ENCODE results near the gene ADARB1.
"Not testable (repeated sequence)": the region's sequence is repeated elsewhere in the genome, so short reads cannot be mapped to it uniquely, and the experiment has no call there.

ADARB1 gene

DNA sequence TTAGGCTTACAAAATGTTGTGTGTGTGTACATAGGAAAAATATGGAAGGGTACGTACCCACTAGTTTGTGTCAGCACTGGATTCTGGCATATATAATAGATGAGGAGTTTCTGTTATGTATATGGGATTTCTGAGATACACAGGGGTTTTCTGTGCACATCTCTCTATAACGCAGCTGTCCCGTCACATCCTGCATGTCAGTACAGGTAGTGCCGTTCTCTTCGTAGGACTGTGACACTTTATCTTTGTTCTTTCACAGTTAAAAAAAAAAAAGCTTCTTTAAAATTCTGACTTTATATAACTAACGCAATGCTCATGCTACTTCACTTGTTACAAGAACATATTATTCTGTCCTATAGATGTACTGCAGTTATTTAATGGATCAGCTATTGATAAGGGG lies 42.9 kb downstream of the ADARB1 start:
- DNase-seq (ENCODE audit: low spot score) = no peak

DNA sequence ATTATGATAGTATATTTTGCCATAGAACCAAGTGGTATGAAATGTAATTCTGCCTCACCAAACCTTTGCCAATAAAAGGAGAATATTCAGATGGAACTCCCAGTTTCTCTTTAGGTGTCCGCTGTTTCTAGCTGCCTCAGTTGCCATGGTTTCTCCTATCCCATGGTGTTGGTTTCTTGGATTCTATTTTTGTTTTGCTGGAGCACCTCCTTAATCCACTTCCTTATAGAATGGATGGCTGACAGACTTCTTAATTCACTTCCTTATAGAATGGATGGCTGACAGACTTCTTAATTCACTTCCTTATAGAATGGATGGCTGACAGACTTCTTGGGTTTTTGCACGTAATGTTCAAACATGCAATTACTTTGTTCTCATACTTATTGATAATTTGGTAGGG lies 43.7 kb downstream of the ADARB1 start:
- no peak for DNase-seq (ENCODE audit: low spot score)

DNA sequence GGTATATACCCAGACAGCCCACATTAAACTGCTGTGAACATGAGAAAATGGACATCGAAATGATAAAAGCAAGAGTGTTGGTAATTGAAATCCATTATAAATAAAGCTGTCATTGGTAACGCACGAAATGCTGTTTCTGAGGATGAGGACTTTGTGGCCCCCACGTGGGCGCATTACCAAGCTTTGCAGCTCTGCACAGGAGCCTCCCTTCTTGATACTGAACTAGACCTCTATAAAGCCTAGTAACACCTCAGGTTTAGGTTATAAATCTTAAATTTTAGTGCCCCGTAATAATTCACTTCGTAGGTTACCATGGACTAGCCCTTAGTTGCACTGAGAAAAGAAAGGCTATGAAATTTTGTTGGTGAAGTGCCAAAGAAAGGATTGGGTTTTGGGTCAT lies 45.4 kb downstream of the ADARB1 start:
- DNase-seq (ENCODE audit: low spot score) = no peak

DNA sequence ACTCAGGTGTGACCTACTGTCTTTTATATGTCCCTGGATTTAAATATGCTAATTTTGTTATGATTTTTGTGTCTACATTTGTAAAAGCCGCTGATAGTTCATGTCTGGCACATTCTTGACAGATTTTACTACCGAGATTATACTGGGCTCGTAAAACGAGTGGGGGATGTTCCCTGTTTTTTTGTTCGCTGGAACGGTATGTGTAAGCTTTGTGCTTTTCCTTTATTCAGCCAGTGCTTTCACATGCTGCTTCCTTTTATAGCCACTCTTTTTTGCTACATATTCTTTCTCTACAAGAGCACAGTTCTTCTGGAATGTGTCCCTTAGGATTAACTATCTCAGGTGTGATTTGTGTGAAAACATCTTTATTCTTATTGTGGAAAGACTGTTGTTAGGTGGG lies 46.6 kb downstream of the ADARB1 start:
- no peak for DNase-seq (ENCODE audit: low spot score)

DNA sequence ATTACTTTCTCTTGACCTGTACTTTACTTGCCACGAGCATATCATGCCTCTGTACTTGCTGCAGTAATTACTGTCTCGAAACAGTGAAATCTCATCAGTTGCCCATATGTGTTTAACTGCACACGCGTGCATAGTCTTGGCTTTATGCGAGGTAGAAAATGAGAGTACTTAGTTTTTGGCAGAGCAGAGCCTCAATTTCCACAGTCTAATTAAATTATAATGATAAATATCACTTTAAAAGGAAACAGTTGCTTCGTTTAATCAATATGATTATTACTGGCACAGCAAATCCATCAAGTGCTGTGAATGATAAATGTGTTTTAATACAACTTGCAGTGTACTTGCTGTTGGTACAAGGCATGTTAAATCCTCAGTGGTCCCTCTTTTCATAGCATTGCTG lies 47.6 kb downstream of the ADARB1 start:
- no peak for DNase-seq (ENCODE audit: low spot score)

DNA sequence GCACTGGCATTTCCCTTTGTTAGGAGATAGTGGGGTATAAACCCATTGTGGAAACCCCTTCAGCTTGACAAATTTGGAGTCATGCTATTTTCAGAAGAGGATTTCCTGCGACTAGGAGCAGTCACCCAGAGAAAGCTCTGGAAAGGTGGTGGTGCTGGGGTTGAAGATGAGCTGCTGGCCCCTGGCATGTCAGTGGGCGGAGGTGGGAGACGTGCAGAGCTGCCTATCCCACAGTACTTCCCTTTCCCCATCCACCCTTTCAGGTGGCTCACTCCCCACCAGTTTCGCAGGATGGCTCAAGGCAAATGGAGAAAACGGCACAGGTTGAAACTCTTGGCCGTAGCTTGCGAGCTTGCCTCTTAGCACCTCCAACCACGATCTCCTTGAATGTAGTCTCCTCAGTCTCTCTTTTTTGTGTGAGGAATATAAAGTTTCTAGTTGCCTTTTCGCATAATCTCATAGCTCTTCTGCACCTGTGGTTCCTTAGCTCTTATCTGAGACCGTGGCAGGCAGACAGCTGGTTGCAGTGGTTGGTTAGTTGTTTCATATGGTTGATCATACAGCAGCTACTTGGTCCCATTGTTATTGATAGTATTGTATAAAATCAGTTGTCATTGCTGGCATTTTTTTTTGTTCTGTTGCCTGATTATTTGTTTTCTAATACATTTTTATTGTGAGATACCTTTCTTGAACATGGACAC lies 48.2 kb downstream of the ADARB1 start:
- DNase-seq (ENCODE audit: low spot score) = no peak

DNA sequence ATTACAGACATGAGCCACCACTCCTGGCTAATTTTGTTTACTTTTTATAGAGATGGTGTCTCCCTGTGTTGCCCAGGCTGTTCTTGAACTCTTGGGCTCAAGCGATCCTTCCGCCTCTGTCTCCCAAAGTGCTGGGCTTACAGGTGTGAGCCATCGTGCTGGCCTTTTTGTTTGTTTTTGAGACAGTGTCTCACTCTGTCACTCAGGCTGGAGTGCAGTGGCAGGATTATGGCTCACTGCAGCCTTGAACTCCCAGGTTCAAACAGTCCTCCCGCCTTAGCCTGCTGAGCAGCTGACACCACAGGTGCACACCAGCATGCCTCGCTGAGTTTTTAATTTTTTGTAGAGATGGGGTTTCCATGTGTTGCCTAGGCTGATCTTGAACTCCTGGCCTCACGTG lies 49.1 kb downstream of the ADARB1 start:
- no peak for DNase-seq (ENCODE audit: low spot score)

DNA sequence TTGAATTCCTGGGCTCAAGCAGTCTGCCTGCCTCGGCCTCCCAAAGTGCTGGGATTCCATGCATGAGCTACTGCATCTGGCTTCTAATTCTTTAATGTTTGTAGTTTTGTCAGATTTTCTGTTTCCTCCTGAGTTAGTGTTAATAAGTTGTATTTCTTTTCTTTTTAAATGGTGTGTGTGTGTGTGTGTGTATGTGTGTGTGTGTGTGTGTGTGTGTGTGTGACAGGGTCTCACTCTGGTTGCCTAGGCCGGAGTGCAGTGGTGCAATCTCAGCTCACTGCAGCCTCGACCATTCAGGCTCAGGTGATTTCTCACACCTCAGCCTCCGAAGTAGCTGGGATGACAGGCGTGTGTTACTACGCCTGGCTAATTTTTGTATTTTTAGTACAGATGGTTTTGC lies 50.2 kb downstream of the ADARB1 start:
- DNase-seq (ENCODE audit: low spot score) = no peak

DNA sequence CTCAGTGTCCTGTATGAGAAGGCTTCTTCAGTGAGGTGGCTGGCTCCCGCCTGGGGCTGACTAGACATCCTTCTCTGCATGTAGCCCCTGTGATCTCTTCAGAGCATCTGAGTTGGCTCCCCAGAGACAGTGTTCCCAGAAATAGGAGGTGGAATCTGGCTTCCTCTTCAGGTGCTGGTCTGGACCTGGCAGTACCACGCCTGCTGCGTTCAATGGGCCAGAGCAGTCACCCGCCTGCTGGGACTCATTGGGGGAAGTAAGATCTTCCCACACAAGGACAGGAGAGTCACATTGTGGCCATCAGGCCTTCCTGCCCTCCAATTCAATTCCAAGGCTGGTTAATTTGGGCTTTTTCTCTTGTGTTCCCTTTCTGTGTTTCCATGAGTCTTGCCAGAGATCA lies 51.0 kb downstream of the ADARB1 start:
- DNase-seq (ENCODE audit: low spot score) = no peak

DNA sequence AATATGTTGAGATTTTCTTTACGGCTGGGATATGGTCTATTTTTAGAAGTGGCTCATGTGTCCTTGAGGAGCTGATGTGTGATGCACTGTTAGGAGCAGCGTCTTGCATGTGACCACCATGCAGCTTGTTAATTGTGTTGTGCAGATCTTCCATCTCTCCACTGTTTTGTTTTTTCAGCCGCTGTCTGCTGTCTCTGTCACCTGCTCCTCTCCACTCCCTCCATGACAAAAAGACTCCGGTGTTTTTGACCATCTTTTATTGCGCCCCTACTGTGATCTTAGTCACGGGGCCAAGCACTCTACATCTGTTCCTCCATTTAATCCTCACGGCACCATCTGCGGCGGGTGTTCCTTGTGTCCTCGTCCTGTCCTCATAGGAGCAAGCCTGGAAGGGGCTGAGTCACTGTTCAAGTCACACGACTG lies 51.8 kb downstream of the ADARB1 start:
- DNase-seq (ENCODE audit: low spot score) = no peak

DNA sequence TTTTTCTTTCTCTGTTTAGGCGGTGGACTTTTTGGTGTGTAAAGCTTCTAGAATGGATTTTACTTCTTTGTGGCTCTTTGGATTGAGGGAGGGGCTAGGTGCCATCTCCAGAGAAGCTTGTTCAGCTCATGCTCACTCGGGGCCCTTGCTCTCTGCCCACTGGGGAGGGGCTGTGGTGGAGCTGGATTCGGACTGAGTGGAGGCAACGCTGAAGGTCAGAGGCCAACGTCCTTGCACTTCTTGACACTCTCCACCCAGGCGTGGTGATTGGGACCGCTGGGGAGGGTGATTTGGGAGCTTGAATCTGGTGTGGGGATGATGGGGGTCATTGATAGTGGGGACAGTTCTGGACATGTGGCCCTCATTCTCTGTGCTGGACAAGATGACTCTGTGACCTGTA lies 52.6 kb downstream of the ADARB1 start:
- no peak for DNase-seq (ENCODE audit: low spot score)

DNA sequence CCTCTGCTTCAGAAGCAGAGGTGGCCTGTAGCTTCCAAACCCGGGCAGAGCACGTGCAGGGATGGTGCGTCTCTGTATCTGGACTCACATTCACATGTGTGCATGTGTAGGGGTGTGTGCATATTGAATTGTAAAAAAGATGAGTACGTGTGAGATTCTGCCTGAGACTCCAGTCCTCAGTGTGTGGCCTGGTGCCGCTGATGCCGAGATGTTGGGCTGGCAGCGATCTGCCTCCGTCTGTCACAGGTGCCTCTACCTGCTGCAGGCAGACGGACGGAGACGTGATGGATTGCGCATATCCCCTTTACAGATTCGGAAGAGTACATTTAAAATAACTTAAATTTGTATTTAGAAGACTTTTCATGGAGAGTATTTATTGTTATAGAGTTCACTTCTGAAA lies 53.6 kb downstream of the ADARB1 start:
- DNase-seq (ENCODE audit: low spot score) = no peak

DNA sequence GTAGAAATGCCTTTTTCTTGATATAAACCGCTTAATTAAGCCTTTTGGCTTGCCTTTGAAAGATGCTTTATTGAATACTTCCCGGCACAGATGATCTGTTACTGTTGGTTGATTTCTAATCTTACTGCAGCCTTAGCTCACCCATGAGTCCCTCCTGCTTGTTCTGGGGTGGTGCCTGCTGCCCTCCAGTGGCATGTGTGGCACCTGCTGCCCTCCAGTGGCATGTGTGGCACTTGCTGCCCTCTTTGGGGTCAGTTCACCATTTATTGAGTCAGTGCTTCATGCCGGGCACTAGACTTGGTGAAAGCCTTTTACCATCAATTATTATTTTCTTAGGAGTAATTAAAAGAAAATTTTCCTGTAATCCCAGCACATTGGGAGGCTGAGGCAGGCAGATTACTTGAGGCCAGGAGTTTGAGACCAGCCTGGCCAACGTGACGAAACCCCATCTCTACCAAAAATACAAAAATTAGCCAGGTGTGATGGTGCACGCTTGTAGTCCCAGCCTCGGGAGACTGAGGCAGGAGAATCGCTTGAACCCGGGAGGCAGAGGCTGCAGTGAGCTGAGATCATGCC lies 54.3 kb downstream of the ADARB1 start:
- DNase-seq (ENCODE audit: low spot score) = peak; percentile 51

DNA sequence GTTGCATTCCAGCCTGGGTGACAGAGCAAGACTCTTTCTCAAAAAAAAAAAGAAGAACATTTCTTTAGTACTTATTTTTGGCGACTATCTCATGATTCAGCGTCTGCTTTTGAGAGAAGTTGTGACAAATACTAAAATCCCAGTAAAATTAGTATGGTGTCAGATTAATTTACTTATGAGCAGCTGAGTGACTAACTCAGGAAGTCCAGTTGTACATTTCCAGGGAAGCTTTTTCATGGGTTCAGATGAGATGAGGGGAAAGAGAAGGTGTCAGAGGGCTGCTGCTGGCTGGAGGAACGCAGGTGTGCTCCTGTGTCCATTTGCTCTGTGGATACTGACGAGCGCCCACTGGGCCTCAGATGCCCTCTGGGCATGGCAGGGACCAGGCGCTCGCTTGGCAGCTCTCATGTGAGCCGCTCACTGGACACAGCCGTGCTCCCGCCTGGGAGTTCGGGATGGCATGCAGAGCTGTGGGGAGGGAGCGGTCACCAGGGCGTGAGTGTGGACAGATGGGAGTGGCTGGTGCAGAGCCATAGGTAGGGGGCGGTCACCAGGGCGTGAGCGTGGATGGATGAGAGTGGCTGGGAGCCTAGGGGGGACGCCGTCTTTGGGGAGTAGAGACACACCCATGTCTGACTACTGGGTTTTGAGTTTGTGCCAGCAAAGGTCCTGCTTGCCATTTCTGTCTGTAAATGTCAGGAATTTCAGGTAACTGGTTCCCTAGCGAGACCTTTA lies 55.0 kb downstream of the ADARB1 start:
- DNase-seq (ENCODE audit: low spot score) = no peak

DNA sequence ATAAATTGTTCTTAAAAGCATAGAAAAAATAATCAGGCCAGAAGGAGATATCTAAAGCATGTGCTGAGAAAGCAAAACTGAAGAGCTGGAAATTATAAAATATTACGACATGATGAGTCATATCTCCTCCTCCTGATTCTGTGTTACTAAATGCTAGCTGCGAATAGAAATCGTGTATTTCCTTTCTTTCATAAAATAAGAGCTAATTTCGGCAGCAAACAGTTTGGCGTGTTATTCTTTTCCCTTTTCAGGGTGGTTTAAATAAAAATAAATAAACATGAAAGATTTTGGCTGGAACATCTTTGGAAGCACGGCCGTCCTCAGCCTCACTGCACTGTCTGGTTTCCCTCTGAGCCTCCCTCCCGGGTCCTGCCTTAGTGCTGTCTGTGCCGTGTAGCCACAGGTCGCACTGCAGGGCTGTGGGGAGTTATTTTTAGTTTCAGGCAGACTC lies 56.0 kb downstream of the ADARB1 start:
- no peak for DNase-seq (ENCODE audit: low spot score)

DNA sequence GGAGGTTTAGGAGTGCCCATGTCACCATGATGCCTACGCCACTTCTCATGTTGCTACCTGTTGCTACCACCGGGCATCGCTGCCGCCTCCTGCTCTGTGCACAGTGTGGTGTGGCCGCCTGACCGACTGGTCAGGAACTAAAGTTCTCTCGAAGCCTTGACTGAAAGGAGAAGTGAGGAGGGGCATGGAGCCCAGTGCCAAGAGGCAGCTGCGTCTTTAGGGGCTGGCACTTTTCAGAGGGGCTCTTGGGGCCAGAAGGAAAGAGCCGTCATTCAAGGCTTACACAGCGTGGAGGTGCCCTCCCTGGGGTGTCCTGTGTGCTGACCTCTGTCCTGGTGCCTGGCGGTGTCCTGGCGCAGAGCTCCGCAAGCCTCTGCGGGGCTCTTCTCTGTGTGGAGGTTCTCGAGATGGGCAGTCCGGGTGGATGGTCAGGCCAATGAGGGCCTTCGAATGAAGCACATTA lies 57.2 kb downstream of the ADARB1 start:
- no peak for DNase-seq (ENCODE audit: low spot score)

DNA sequence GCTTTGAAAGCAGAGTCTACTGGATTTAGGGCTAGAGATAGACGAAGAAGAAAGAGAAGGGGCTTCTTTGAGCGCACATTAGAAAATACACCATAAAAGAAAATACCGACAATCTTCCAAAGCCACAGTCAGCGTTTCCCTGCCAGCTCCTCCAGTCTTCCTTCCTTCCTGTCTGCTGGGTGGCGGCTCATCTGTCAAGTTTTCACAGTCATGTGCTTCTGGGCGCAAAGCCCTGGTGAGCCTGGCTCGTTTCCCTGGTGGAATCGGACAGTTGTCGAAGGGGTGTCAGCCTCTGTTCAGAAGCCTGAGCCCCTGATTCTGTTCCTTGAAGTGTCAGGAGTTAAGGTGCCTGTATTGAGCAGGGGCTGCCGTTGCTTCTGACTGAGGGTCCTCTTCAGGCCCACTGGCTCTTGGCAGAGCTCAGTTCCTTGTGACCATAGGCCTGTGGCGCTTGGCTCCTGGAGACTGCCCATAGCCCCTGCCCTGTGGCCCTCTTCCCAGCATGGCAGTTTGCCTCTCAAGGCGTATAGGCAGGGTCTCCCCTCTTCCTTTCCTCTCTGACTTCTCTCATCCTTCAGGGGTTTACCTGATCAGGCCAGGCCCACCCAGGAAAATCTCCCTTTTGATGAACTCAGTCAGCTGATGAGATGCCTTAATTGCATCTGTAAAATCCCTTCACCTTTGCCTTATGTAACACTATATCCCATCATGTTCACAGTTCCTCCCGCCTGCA lies 58.6 kb downstream of the ADARB1 start:
- DNase-seq (ENCODE audit: low spot score) = no peak

DNA sequence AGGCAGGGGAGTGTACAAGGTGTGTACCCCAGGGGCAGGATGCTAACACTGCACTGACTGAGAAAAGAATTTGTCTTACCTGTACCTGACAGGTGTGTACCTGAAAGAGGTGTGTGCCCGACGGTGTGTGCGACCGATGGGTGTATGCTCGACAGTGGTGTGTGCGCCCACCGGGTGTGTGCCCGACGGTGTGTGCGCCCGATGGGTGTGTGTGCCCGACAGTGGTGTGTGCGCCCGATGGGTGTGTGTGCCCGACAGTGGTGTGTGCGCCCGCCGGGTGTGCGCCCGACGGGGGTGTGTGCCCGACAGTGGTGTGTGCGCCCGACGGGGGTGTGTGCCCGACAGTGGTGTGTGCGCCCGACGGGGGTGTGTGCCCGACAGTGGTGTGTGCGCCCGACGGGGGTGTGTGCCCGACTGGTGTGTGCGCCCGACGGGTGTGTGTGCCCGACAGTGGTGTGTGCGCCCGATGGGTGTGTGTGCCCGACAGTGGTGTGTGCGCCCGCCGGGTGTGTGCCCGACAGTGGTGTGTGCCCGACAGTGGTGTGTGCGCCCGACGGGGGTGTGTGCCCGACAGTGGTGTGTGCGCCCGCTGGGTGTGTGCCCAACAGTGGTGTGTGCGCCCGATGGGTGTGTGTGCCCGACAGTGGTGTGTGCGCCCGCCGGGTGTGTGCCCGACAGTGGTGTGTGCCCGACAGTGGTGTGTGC lies 59.3 kb downstream of the ADARB1 start:
- not testable (repeated sequence) for DNase-seq (ENCODE audit: low spot score)

DNA sequence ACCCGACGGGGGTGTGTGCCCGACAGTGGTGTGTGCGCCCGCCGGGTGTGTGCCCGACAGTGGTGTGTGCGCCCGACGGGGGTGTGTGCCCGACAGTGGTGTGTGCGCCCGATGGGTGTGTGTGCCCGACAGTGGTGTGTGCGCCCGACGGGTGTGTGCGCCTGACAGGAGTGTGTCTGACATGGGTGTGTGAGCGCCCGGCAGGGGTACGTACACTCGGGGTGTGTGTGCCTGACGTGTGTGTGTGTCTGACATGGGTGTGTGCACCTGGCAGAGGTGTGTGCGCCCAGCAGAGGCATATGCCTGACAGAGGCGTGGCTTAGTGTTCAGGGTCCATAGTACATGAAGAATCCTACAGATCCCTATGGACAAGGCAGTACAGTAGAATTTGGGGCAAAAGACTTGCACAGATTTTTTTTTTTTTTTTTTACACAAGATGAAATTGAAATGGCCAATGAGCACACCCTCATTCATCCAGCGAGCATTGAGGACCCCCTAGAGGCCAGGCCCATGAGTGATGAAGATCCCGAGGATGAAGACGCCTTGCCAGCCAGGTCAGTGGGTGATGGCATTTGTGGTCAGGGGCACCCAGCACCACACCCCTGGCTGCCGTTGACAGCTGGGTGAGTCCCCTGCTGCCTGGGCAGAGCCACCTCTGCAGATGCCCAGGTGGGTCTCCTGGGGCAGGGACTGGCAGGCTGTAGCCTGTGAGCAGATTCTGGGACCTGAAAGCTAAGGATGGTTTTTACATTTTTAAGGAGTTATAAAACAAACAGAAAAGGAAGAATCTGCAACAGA lies 60.1 kb downstream of the ADARB1 start:
- no peak for DNase-seq (ENCODE audit: low spot score)

DNA sequence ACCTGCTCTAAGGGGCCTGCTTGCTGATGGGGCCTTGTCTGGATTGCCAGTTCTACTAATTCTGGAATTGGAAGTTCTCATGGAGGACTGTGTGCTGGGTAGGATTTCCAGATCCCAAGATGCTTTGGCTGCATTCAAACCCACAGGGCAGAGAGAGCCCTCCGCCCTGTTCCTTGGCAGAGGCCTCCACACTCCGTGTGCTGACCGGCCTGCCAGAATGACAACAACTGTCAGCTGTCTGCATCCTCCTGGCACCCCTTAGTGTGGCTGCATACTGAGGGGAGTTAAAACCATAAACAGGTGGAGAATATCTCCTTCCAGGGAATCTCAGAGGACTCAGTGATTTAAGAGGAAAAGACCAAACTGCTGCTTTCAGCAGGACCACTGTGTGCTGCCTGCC lies 60.7 kb downstream of the ADARB1 start:
- no peak for DNase-seq (ENCODE audit: low spot score)

DNA sequence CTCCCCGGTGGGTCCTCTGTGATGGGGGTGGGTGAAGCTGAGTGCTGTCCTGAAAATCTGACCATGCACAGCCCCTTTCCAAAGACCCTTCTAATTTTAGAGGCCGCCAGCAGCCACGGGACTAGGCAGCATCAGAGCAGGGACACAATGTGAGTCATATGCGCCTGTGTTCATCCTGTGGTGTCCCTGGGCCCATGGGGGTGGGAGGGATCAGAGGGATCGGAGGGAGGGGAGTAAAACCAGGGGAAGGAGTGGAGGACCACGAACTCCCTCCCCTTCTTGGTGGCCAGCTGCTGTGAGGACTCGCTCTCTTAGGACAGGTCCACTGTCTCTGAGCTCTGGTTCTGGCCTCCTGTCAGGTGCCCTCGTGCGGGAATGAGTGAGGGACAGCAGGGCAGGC lies 61.5 kb downstream of the ADARB1 start:
- DNase-seq (ENCODE audit: low spot score) = no peak

Measured in hematopoietic multipotent progenitor cell treated with erythropoietin and hydrocortisone succinate and interleukin-3 and kit ligand, for 17 days (in vitro differentiated cells).